GM18519 (cell line): ENCODE results near the gene ZNF594.
"Not testable (repeated sequence)": the region's sequence is repeated elsewhere in the genome, so short reads cannot be mapped to it uniquely, and the experiment has no call there.

ENCODE experiments used
- ATAC-seq: cut with Tn5 transposase; IDR thresholded peaks from one replicate; pipeline ENCODE4 v1.9.1; 2021; ENCODE audit warnings: mild to moderate bottlenecking, moderate library complexity; ENCODE audit not compliant: unreplicated experiment, low FRiP score

The ZNF594 gene

DNA sequence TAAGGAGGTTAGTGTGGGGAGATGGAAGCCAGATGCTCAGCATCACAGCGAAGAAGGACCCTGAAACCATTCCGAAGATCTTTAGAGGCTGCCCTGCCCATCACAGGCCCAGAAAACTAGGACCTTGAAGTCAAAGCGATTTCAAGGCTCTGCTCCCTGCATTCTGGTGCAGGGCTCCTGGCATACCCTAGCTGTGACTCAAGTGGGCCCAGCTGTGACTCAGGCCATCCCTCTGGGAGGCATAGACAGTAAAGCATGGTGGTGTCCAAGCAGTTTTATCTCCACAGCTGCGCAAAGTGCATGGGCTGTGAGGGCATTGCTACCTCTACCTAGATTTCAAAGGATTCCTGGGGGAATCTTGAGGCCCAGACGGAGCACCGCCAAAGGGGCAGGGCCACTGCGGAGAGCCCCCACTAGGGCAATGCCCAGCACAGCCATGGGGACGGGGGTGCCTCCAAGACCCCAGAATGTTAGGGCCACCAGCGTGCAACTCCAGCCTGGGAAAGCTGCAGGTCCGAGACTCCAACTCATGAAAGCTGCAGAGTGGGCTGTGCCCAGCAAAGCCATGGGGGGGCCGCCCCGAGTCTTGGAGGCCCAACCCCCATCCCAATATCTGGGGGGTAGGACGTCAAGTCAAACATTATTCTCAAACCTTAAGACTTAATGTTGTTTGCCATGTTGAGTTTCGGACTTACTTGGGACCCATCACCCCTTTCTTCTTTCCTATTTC lies 11.7 kb upstream of the ZNF594 start:
- ATAC-seq = no peak

DNA sequence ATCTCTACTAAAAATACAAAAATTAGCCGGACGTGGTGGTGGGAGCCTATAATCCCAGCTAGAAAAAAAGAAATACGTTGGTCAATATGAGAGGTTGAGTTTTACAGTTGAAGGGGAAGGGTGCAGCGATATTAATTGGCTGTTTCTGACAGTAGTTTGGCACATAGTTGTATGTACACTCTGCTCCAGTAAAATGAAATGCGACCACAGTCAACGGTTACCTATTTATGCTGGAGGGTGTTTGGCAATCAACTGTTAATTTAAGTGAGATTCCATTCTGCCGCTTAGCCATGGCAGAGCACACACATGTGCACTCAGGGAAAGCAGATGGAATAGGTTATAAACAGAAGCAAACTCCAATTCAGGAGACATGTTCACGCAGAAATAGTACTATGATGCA lies 9.3 kb upstream of the ZNF594 start:
- ATAC-seq = no peak

DNA sequence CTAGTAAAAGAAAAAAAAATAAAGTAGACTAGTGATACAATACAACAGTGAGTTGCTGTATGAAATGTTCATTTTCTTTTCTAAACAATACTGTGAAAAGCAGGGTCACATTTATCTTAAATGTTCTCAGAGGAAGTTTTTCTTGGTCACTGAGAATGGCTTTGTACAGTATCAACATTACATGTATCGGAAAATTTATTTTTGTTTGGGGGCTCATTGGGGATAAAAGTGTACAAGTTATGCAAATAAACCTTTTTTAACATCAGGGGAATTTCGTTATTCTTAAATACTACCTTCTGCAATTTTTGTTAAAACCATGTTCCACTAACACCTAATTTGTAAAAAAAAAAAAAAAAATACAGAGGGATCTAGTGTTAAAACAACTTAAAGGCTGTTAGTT lies 8.7 kb upstream of the ZNF594 start:
- no peak for ATAC-seq

GRCh38 chr17:5198472-5198871 lies 6.8 kb upstream of the ZNF594 start:
- ATAC-seq = no peak

DNA sequence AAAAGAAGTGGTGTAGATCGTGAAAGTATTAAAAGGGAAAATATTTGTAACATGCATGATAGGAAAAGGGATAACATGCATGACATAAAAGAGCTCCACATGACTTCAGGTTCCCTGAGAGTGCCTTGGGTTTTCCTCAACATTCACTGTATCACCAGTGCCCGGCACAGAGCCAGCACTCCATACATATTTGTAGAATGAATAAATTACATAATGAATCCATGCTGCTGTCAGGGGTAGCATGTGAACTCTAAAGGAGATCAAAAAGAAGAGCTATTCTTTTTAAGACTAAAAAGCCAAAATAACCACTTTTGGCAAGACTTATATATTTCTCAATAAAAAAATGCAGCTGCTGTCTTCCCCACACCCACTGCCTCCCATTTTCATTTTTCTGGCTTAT lies 2.7 kb upstream of the ZNF594 start:
- ATAC-seq = no peak

DNA sequence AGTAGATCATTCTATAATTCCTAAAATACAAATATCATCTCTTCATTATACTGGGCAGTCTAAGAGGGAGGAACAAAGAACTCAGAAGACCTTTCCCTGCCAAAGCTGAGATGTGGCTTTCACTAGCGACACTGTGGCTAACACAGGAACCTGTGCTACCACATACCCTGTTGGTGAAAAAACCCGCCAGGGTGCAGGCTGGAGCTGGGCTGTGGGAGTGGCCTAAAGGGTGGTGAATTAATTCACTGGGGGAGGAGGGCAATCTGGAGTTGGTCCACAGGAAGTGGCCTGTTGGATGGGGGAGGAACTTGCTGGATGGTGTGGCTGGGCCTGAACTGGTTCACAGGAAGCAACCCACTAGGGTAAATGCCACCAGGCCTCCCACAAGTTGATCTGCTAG lies 7.4 kb downstream of the ZNF594 start:
- ATAC-seq = no peak

DNA sequence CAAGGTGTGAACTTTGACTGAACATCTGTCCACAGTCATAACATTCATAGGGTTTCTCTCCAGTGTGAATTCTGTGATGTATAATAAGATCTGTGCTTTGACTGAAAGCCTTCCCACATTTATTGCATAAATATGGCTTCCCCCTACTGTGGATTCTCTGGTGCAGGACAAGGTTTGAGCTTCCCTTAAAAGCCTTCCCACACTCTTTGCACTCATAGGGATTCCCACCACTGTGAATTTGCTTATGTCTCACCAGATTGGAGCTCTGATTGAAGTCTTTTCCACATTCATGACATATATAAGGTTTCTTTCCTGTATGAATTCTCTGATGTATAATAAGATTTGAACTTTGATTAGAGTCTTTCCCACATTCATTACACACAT lies 8.3 kb downstream of the ZNF594 start:
- no peak for ATAC-seq

DNA sequence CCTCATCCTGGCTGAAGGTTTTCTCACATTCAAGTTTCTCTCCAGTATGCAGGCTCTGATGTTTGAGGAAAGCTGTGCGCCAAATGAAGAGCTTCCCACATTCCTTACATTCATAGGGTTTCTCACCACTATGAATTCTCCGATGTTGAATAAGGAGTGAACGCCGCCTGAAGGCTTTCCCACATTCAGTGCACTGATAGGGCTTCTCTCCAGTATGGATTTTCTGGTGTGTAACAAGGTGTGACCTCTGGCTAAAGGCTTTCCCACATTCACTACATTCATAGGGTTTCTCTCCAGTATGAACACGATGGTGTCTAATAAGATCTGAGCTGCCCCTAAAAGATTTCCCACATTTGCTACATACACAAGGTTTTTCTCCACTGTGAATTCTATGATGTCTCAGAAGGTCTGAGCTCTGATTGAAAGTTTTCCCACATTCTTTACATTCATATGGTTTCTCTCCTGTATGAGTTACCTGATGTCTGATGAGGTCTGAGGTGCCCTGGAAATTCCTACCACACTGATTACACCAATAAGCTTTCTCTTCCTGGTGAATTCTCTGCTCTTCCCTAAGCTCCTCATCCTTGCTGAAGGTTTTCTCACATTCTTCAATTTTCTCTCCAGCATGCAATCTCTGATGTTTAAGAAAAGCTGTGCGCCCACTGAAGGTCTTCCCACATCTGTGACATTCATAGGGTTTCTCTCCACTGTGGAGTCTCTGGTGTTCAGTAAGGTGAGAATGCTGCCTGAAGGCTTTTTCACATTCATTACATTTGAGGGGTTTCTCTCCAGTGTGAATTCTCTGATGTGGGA lies 8.9 kb downstream of the ZNF594 start:
- no peak for ATAC-seq

DNA sequence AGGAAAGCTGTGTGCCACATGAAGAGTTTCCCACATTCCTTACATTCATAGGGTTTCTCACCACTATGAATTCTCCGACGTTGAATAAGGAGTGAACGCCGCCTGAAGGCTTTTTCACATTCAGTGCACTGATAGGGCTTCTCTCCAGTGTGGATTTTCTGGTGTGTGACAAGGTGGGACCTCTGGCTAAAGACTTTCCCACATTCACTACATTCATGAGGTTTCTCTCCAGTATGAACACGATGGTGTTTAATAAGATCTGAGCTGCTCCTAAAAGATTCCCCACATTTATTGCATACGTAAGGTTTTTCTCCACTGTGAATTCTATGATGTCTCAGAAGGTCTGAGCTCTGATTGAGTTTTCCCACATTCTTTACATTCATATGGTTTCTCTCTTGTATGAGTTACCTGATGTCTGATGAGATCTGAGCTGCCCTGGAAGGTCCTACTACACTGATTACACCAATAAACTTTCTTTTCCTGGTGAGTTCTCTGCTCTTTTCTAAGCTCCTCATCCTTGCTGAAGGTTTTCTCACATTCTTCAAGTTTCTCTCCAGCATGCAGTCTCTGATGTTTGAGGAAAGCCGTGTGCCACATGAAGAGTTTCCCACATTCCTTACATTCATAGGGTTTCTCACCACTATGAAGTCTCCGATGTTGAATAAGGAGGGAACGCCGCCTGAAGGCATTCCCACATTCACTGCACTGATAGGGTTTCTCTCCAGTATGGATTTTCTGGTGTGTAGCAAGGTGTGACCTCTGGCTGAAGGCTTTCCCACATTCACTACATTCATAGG lies 10.0 kb downstream of the ZNF594 start:
- ATAC-seq = no peak

- ATAC-seq = no peak
These were observed 12.7 kb downstream of the ZNF594 start for GRCh38 chr17:5179003-5179402.

- not testable (repeated sequence) for ATAC-seq
These were observed 16.6 kb downstream of the ZNF594 start for GRCh38 chr17:5175027-5175426.

- ATAC-seq = not testable (repeated sequence)
These were observed 25.7 kb downstream of the ZNF594 start for GRCh38 chr17:5165791-5166564.

- no peak for ATAC-seq
These were observed 27.2 kb downstream of the ZNF594 start for GRCh38 chr17:5164436-5164835.

GRCh38 chr17:5161793-5162192 lies 29.9 kb downstream of the ZNF594 start:
- ATAC-seq = not testable (repeated sequence)

DNA sequence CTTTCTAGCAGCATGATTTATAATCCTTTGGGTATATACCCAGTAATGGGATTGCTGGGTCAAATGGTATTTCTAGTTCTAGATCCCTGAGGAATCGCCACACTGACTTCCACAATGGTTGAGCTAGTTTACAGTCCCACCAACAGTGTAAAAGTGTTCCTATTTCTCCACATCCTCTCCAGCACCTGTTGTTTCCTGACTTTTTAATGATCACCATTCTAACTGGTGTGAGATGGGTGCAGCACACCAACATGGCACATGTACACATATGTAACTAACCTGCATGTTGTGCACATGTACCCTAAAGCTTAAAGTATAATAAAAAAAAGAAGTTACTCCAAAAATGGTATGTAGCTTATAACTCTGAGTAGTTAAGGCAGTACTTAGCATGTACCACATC lies 31.0 kb downstream of the ZNF594 start:
- ATAC-seq = not testable (repeated sequence)

- ATAC-seq = not testable (repeated sequence)
These were observed 45.5 kb downstream of the ZNF594 start for GRCh38 chr17:5146122-5146521.

DNA sequence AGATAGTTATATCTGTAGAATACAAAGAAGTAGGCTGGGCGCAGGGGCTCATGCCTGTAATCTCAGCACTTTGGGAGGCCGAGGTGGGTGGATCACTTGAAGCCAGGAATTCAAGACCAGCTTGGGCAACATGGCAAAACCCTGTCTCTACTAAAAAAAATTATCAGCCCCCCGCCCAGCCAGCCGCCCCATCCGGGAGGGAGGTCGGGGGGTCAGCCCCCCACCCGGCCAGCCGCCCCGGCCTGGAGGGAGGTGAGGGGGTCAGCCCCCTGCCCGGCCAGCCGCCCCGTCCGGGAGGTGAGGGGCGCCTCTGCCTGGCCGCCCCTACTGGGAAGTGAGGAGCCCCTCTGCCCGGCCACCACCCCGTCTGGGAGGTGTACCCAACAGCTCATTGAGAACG lies 48.8 kb downstream of the ZNF594 start:
- ATAC-seq = not testable (repeated sequence)

DNA sequence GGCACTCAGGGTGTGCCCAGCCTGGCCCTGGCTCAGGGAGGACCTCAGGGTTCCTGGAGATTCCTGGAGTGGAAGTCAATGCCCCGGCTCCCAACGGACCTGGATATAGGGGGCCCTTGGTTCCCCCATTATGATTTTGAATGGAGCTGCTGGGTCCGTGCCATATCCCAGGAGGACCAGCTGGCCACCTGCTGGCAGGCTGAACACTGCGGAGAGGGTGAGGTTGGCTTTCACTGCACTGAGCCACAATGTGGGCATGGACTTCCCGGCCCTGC lies 52.3 kb downstream of the ZNF594 start:
- no peak for ATAC-seq

DNA sequence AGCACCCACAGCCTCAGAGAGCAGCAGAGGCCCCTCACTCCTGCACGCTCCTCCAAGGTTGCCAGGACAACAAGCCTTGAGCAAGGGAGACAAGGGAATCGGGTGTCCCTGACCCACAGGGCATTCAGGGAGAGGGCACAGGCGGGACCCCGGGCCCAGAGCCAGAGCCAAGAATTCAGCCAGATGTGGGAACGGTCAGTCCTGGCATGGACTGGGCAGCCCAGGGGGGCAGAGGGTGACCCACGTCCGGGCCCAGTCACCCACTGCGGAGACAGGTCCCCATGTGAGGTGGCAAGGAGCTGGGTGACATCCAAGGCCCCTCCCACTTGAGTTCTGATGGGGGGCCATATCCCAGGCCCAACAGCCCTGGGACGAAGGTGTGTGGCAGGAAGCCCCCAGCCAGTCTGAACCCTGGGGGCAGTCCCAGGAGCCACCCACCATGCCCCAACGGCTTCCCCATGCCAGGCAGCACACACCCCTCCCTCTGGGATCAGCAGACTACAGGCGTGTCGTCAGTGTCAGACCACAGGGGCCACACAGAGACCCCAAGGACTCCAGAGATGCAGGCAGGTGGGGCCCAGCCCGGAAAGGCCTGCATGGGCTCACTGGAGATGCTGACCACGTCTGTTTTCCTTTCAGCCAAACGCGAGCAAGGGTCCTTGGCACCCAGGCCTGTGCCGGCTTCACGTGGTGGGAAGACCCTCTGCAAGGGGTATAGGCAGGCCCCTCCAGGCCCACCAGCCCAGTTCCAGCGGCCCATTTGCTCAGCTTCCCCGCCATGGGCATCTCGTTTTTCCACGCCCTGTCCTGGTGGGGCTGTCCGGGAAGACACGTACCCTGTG lies 52.8 kb downstream of the ZNF594 start:
- ATAC-seq = no peak

GRCh38 chr17:5138198-5138544 lies 53.5 kb downstream of the ZNF594 start:
- not testable (repeated sequence) for ATAC-seq
